ENCODE results near the gene SEC23A.

DNA sequence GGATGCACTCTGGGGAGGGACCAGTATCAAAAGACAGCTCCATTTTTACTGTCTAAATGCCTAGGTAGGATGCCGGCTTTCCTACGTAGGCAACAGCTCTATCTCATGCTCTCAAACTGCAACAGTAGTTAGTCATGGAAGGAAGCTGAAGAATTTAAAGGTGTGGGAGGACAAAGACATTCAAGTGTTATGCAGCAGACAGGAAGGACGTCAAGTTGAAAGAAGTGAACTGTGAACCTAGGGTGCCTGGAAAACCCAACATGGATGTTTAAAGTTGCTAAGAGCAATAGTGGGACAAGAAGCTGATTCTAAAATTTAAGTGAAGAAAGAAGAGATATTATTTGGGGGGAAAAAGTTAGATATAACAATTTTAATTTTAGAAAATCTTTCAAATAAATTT lies 5.9 kb downstream of the SEC23A start:
- TF ChIP-seq, protein P1, sequence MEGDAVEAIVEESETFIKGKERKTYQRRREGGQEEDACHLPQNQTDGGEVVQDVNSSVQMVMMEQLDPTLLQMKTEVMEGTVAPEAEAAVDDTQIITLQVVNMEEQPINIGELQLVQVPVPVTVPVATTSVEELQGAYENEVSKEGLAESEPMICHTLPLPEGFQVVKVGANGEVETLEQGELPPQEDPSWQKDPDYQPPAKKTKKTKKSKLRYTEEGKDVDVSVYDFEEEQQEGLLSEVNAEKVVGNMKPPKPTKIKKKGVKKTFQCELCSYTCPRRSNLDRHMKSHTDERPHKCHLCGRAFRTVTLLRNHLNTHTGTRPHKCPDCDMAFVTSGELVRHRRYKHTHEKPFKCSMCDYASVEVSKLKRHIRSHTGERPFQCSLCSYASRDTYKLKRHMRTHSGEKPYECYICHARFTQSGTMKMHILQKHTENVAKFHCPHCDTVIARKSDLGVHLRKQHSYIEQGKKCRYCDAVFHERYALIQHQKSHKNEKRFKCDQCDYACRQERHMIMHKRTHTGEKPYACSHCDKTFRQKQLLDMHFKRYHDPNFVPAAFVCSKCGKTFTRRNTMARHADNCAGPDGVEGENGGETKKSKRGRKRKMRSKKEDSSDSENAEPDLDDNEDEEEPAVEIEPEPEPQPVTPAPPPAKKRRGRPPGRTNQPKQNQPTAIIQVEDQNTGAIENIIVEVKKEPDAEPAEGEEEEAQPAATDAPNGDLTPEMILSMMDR (conservative IDR thresholded peaks at IDR 0.05) = no peak
- no peak for TF ChIP-seq EZH2 (IDR thresholded peaks at IDR 0.05; ENCODE audit: low read depth)

Data from PC-9 (cell line).